Measurements from ENCODE around the gene MCTP1. TPM values are rescaled to one million over a fixed set of nuclear protein-coding genes. Genes with fewer than 3 reads are reported as not detected.

The MCTP1 gene
- total and polyA plus RNA-seq, 2 of the 13 experiments (the other 11 are each of a cell fraction or from before 2014, with no cell fraction given): 0.15 to 0.48 TPM

- Histone ChIP-seq H2AFZ (ENCODE audit: low read length) (no peak overlapping the region), H3K9ac (ENCODE audit: insufficient read depth, low read depth, low read length) (no peak overlapping the region), H3K4me1 (ENCODE audit: insufficient read depth, low read length) (no peaks in the 10 kb centered on the region), H3K27ac (ENCODE audit: extremely low read length, insufficient read depth, low read length) (no peak overlapping the region), H3K27me3 (ENCODE audit: control insufficient read depth in 1 of 2, insufficient read depth in 2 of 2, low read length in 2 of 2) (no peaks in the 10 kb centered on the region), H3K4me2 (ENCODE audit: low read depth, low read length) (no peak overlapping the region), H3K4me3 (replicated peaks in 1 of 3; ENCODE audit: insufficient read depth in 1 of 3, low read depth in 2 of 3, low read length in 3 of 3) (no peak overlapping the region), H4K20me1 (ENCODE audit: insufficient read depth, low read length) (no peaks in the 10 kb centered on the region), H3K79me2 (ENCODE audit: insufficient read depth, low read length) (no peaks in the 10 kb centered on the region), H3K9me3 (ENCODE audit: low read length) (no peaks in the 10 kb centered on the region), H3K36me3 (replicated peaks in 1 of 2; ENCODE audit: control insufficient read depth in 1 of 2, insufficient read depth in 2 of 2, low read length in 2 of 2) (no peaks in the 10 kb centered on the region)
- intact Hi-C loops (cut with micrococcal nuclease; ENCODE audit: unreplicated experiment) (no loop called here), in situ Hi-C loops (cut with HindIII; ENCODE audit: extremely low pct_ligation_motif_present, low pct_unique_long_range_greater_than_20kb) (no loop called here)
- 14% methylated on average over 1 of the region's 2 CpGs for WGBS (ENCODE audit: low lambda C conversion rate)
- POLR2A ChIA-PET: no interaction called here
- no peak for DNase-seq (ENCODE audit: low spot score)
- no peak for TF ChIP-seq SCMH1 (CRISPR knock-in tag; IDR thresholded peaks at IDR 0.05; ENCODE audit: borderline replicate concordance)
- TF ChIP-seq FLYWCH1 (CRISPR knock-in tag; IDR thresholded peaks at IDR 0.05): no peak
- TF ChIP-seq ZNF124 (CRISPR knock-in tag; IDR thresholded peaks at IDR 0.05): no peak
- TF ChIP-seq ZNF451 (CRISPR knock-in tag; IDR thresholded peaks at IDR 0.05): no peak
- no peak for TF ChIP-seq ARNTL (CRISPR knock-in tag; IDR thresholded peaks at IDR 0.05)
- TF ChIP-seq NFE2L2 (IDR thresholded peaks at IDR 0.05; ENCODE audit: low read length): no peak
- TF ChIP-seq, protein P1, sequence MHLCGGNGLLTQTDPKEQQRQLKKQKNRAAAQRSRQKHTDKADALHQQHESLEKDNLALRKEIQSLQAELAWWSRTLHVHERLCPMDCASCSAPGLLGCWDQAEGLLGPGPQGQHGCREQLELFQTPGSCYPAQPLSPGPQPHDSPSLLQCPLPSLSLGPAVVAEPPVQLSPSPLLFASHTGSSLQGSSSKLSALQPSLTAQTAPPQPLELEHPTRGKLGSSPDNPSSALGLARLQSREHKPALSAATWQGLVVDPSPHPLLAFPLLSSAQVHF (CRISPR knock-in tag; IDR thresholded peaks at IDR 0.05): no peak
- TF ChIP-seq ZNF879 (CRISPR knock-in tag; IDR thresholded peaks at IDR 0.05): no peak
- TF ChIP-seq ZNF326 (CRISPR knock-in tag; IDR thresholded peaks at IDR 0.05; ENCODE audit: borderline replicate concordance): no peak
- no peak for TF ChIP-seq SNAPC4 (CRISPR knock-in tag; IDR thresholded peaks at IDR 0.05)
- no peak for TF ChIP-seq AGO2 (optimal IDR thresholded peaks at IDR 0.05; ENCODE audit: low read depth, low read length)
- no peak for TF ChIP-seq ATF5 (CRISPR knock-in tag; IDR thresholded peaks at IDR 0.05; ENCODE audit: low read depth)
- no peak for TF ChIP-seq YEATS2 (CRISPR knock-in tag; IDR thresholded peaks at IDR 0.05; ENCODE audit: borderline replicate concordance)
- TF ChIP-seq JDP2 (CRISPR knock-in tag; IDR thresholded peaks at IDR 0.05; ENCODE audit: borderline replicate concordance): no peak
- TF ChIP-seq ZSCAN31 (CRISPR knock-in tag; IDR thresholded peaks at IDR 0.05; ENCODE audit: low read depth): no peak
- no peak for TF ChIP-seq ZNF788 (CRISPR knock-in tag; IDR thresholded peaks at IDR 0.05; ENCODE audit: borderline replicate concordance)
- no peak for TF ChIP-seq MBNL3 (CRISPR knock-in tag; conservative IDR thresholded peaks at IDR 0.05)
- no peak for TF ChIP-seq TEAD3 (CRISPR knock-in tag; optimal IDR thresholded peaks at IDR 0.05; ENCODE audit: borderline replicate concordance)
- TF ChIP-seq ZNF276 (CRISPR knock-in tag; IDR thresholded peaks at IDR 0.05; ENCODE audit: low read depth): no peak
- no peak for ATAC-seq
- CTCF ChIA-PET (ENCODE audit: low intra/inter-chr PET ratio, low total read pairs): no interaction called here
- no peak for FAIRE-seq
- BruUV-seq (replicated peaks): no TSS peak
Measured at GRCh38 chr5:95060098-95060497, 224.8 kb downstream of the MCTP1 start.
